ENCODE measurements around the gene GUF1.

Gene GUF1

GRCh38 chr4:44700427-44700826, 22.2 kb downstream of the GUF1 start:
- Histone ChIP-seq H3K36me3 (peaks cover 87% of the 10 kb centered on the region), H3K9ac (no peak overlapping the region), H3K4me2 (no peak overlapping the region), H3K9me3 (no peaks in the 10 kb centered on the region), H3K4me1 (no peaks in the 10 kb centered on the region), H3K27ac (no peak overlapping the region), H3K27me3 (no peaks in the 10 kb centered on the region), H3K4me3 (no peak overlapping the region), H4K20me1 (peaks cover 26% of the 10 kb centered on the region; the same call in 1 of the 2 replicates)
- no peak for TF ChIP-seq Cebpa-rat (IDR thresholded peaks at IDR 0.05)

GRCh38 chr4:44701037-44701436, 22.8 kb downstream of the GUF1 start:
- Histone ChIP-seq H3K27me3 (no peaks in the 10 kb centered on the region), H3K9me3 (no peaks in the 10 kb centered on the region), H3K36me3 (peaks cover 83% of the 10 kb centered on the region), H3K4me3 (no peak overlapping the region), H3K4me2 (no peak overlapping the region), H3K27ac (no peak overlapping the region), H3K9ac (no peak overlapping the region), H4K20me1 (peaks cover 27% of the 10 kb centered on the region; the same call in 1 of the 2 replicates), H3K4me1 (no peaks in the 10 kb centered on the region)
- no peak for TF ChIP-seq Cebpa-rat (IDR thresholded peaks at IDR 0.05)

GRCh38 chr4:44704673-44705072, 26.5 kb downstream of the GUF1 start:
- Histone ChIP-seq H3K36me3 (peaks cover 74% of the 10 kb centered on the region), H3K27me3 (no peaks in the 10 kb centered on the region), H3K9me3 (no peaks in the 10 kb centered on the region), H3K9ac (no peak overlapping the region), H3K4me2 (no peak overlapping the region), H3K4me3 (no peak overlapping the region), H4K20me1 (peaks cover 21% of the 10 kb centered on the region; the same call in 1 of the 2 replicates), H3K27ac (no peak overlapping the region), H3K4me1 (no peaks in the 10 kb centered on the region)
- TF ChIP-seq Cebpa-rat (IDR thresholded peaks at IDR 0.05): no peak

- Histone ChIP-seq H3K27ac (no peak overlapping the region), H3K36me3 (peaks cover 36% of the 10 kb centered on the region), H4K20me1 (peaks cover 32% of the 10 kb centered on the region; the same call in 1 of the 2 replicates), H3K9me3 (no peaks in the 10 kb centered on the region), H3K9ac (no peak overlapping the region), H3K4me3 (no peak overlapping the region), H3K27me3 (no peaks in the 10 kb centered on the region), H3K4me1 (no peaks in the 10 kb centered on the region), H3K4me2 (no peak overlapping the region)
- no peak for TF ChIP-seq Cebpa-rat (IDR thresholded peaks at IDR 0.05)
Observed at GRCh38 chr4:44713125-44713524, 34.9 kb downstream of the GUF1 start.

GRCh38 chr4:44716597-44716996, 38.4 kb downstream of the GUF1 start:
- Histone ChIP-seq H3K4me3 (no peak overlapping the region), H4K20me1 (peaks cover 51% of the 10 kb centered on the region), H3K9ac (no peak overlapping the region), H3K27ac (no peak overlapping the region), H3K27me3 (no peaks in the 10 kb centered on the region), H3K4me2 (no peak overlapping the region), H3K36me3 (peaks cover 36% of the 10 kb centered on the region), H3K9me3 (no peaks in the 10 kb centered on the region), H3K4me1 (no peaks in the 10 kb centered on the region)
- TF ChIP-seq Cebpa-rat (IDR thresholded peaks at IDR 0.05): no peak

- Histone ChIP-seq H4K20me1 (peaks cover 75% of the 10 kb centered on the region), H3K27ac (no peak overlapping the region), H3K4me3 (no peak overlapping the region), H3K36me3 (peaks cover 13% of the 10 kb centered on the region; the same call in 1 of the 2 replicates), H3K27me3 (no peaks in the 10 kb centered on the region), H3K9ac (no peak overlapping the region), H3K4me2 (no peak overlapping the region), H3K4me1 (peaks cover 17% of the 10 kb centered on the region), H3K9me3 (no peaks in the 10 kb centered on the region)
- no peak for TF ChIP-seq Cebpa-rat (IDR thresholded peaks at IDR 0.05)
Observed at GRCh38 chr4:44720371-44720770, 42.2 kb downstream of the GUF1 start.

GRCh38 chr4:44722001-44722400, 43.8 kb downstream of the GUF1 start:
- Histone ChIP-seq H3K4me1 (peaks cover 22% of the 10 kb centered on the region), H3K27ac (no peak overlapping the region), H3K4me3 (no peak overlapping the region), H3K9me3 (no peaks in the 10 kb centered on the region), H3K4me2 (no peak overlapping the region), H4K20me1 (peaks cover 73% of the 10 kb centered on the region), H3K36me3 (peaks cover 13% of the 10 kb centered on the region; the same call in 1 of the 2 replicates), H3K27me3 (no peaks in the 10 kb centered on the region), H3K9ac (no peak overlapping the region)
- TF ChIP-seq Cebpa-rat (IDR thresholded peaks at IDR 0.05): no peak

- Histone ChIP-seq H3K4me3 (peak overlapping the region; percentile 79), H3K4me2 (peak overlapping the region; percentile 79), H4K20me1 (peaks cover 52% of the 10 kb centered on the region), H3K27me3 (no peaks in the 10 kb centered on the region), H3K4me1 (peaks cover 27% of the 10 kb centered on the region), H3K36me3 (peaks cover 11% of the 10 kb centered on the region; the same call in 1 of the 2 replicates), H3K27ac (peak overlapping the region; percentile 89; the same call in 1 of the 2 replicates), H3K9me3 (no peaks in the 10 kb centered on the region), H3K9ac (peak overlapping the region; percentile 87; the same call in 1 of the 2 replicates)
- no peak for TF ChIP-seq Cebpa-rat (IDR thresholded peaks at IDR 0.05)
Observed at GRCh38 chr4:44725166-44725565, 46.9 kb downstream of the GUF1 start.

- peaks cover 27% of the 10 kb centered on the region for H3K4me1 ChIP-seq
- peak overlapping the region; percentile 79 for H3K4me2 ChIP-seq
- no peaks in the 10 kb centered on the region for H3K9me3 ChIP-seq
- H3K27me3 ChIP-seq: no peaks in the 10 kb centered on the region
- peaks cover 46% of the 10 kb centered on the region for H4K20me1 ChIP-seq
- H3K9ac ChIP-seq: peak overlapping the region; percentile 87
- no peak for TF ChIP-seq Cebpa-rat (IDR thresholded peaks at IDR 0.05)
- H3K27ac ChIP-seq: peak overlapping the region; percentile 89
- peaks cover 5% of the 10 kb centered on the region; the same call in 1 of the 2 replicates for H3K36me3 ChIP-seq
- peak overlapping the region; percentile 79 for H3K4me3 ChIP-seq
Observed at GRCh38 chr4:44725726-44726037, 47.5 kb downstream of the GUF1 start.

- peak within 1 kb of the TSS; percentile 89 for H3K27ac ChIP-seq
- peak within 1 kb of the TSS; percentile 79 for H3K4me2 ChIP-seq
- no peaks in the 10 kb centered on the region for H3K27me3 ChIP-seq
- H3K36me3 ChIP-seq: no peaks in the 10 kb centered on the region; the same call in 1 of the 2 replicates
- peak within 1 kb of the TSS; percentile 87 for H3K9ac ChIP-seq
- no peaks in the 10 kb centered on the region for H3K9me3 ChIP-seq
- peak within 1 kb of the TSS; percentile 79 for H3K4me3 ChIP-seq
- peaks cover 41% of the 10 kb centered on the region for H4K20me1 ChIP-seq
- TF ChIP-seq Cebpa-rat (IDR thresholded peaks at IDR 0.05): no peak
- peaks cover 27% of the 10 kb centered on the region for H3K4me1 ChIP-seq
Observed at GRCh38 chr4:44726038-44726871, 48.0 kb downstream of the GUF1 start, which contains the start of gene GNPDA2. Gene GNPDA2 (minus strand): TSS chr4:44726556. CDS start chr4:44722207, 4,349 bp downstream.
